K562 (cell line): ENCODE results near the gene CDC14B. TPM values are rescaled to one million over a fixed set of nuclear protein-coding genes. Genes with fewer than 3 reads are reported as not detected.

Experiments used
- ATAC-seq: fragments of 200-7000 bp; cut with Tn5 transposase; 3 replicates; pipeline ENCODE4 v1.9.1; 2020; ENCODE audit warnings: moderate library complexity
- BruUV-seq: library from RNA; stranded (reverse); fragments of 400-500 nt; replicated peaks from 2 replicates; lab custom pipeline; 2021; lab: Mats Ljungman, UMichigan
- CTCF ChIA-PET: fragments of 300-600 bp; formaldehyde crosslinking; extraction: SDS; loops from one replicate; lab custom pipeline; 2021; ENCODE audit warnings: low intra/inter-chr PET ratio; lab: Yijun Ruan, JAX
- POLR2A ChIA-PET: fragments of 300-600, 350-650 bp; sonication (Branson Sonifier 250); formaldehyde crosslinking; extraction: SDS; loops from one replicate; lab custom pipeline; 2021; ENCODE audit warnings: antibody characterized with exemption, inconsistent platforms; lab: Yijun Ruan, JAX
- DNase-seq, 4 experiments: peaks; one replicate each; pipeline versions ENCODE4 v3.0.0 to v3.0.0-alpha.2; 2011 to 2018; ENCODE audit warnings: low spot score in 3 of 4, mixed read lengths in 3 of 4; ENCODE audit errors: extremely low read depth in 1 of 4
- FAIRE-seq: peaks from 2 replicates; lab custom pipeline; 2011; peaks lifted over from hg19 to GRCh38; lab: Jason Lieb, UNC
- H2AFZ ChIP-seq: 2 replicates; pipeline ENCODE4 v1.6.0; 2011; ENCODE audit warnings: low read depth, low read length, control low read depth, inconsistent platforms
- H3K27ac ChIP-seq: fragments of 200-600 bp; 3 replicates; pipeline ENCODE4 v1.8.0; 2011; ENCODE audit warnings: low read depth, mild to moderate bottlenecking, control low read depth, inconsistent platforms, low read length, moderate library complexity, mixed read lengths; ENCODE audit errors: extremely low read depth
- H3K27me3 ChIP-seq, 2 experiments: fragments of 300-600 bp in 1 of 2; 2 replicates in 1 of 2; 3 replicates in 1 of 2; pipeline versions ENCODE4 v1.6.0 to v1.8.0; 2011; ENCODE audit warnings: inconsistent platforms in 2 of 2, low read length in 2 of 2, mild to moderate bottlenecking in 1 of 2, mixed read lengths in 1 of 2, moderate library complexity in 1 of 2; ENCODE audit not compliant: control insufficient read depth in 2 of 2, insufficient read depth in 2 of 2
- H3K36me3 ChIP-seq: fragments of 300-600 bp; 3 replicates; pipeline ENCODE4 v1.8.0; 2011; ENCODE audit warnings: mild to moderate bottlenecking, low read length, inconsistent platforms; ENCODE audit not compliant: control insufficient read depth, insufficient read depth
- H3K4me1 ChIP-seq, 2 experiments: fragments of 200-600 bp in 1 of 2; replicated peaks in 1 of 2; 2 replicates in 1 of 2; 3 replicates in 1 of 2; pipeline versions ENCODE4 v1.5.1 to v1.8.0; 2011; ENCODE audit warnings: inconsistent platforms in 2 of 2, low read length in 2 of 2, mild to moderate bottlenecking in 1 of 2, mixed read lengths in 1 of 2, moderate library complexity in 1 of 2; ENCODE audit not compliant: control insufficient read depth in 2 of 2, insufficient read depth in 2 of 2
- H3K4me2 ChIP-seq: 2 replicates; pipeline ENCODE4 v1.6.1; 2011; ENCODE audit warnings: low read length, control low read depth, inconsistent platforms, mixed read lengths; ENCODE audit not compliant: insufficient read depth
- H3K4me3 ChIP-seq: fragments of 200-600 bp; sonication (generic), shearing (Covaris generic); 2 replicates; pipeline ENCODE4 v1.5.1; 2016; ENCODE audit warnings: control low read depth, inconsistent platforms
- H3K79me2 ChIP-seq: fragments of 200-600 bp; 3 replicates; pipeline ENCODE4 v1.8.0; 2011; ENCODE audit warnings: low read length, inconsistent platforms; ENCODE audit not compliant: control insufficient read depth, insufficient read depth
- H3K9ac ChIP-seq, 2 experiments: 2 replicates each; pipeline versions ENCODE4 v1.6.0 to v1.6.1; 2011; ENCODE audit warnings: low read depth in 2 of 2, low read length in 2 of 2, control low read depth in 1 of 2, inconsistent platforms in 1 of 2, mild to moderate bottlenecking in 1 of 2, mixed read lengths in 1 of 2; ENCODE audit not compliant: insufficient read depth in 1 of 2
- H3K9me1 ChIP-seq: one replicate; pipeline ENCODE4 v1.6.0; 2011; ENCODE audit warnings: inconsistent platforms, mild to moderate bottlenecking, low read length, moderate library complexity; ENCODE audit not compliant: control insufficient read depth, insufficient read depth
- H3K9me3 ChIP-seq: replicated peaks from 2 replicates; pipeline ENCODE4 v1.5.1; 2011; ENCODE audit warnings: low read depth, low read length, inconsistent platforms; ENCODE audit not compliant: control insufficient read depth, insufficient read depth
- H4K20me1 ChIP-seq: replicated peaks from 2 replicates; pipeline ENCODE4 v1.6.1; 2011; ENCODE audit warnings: low read length, inconsistent platforms, mixed read lengths; ENCODE audit not compliant: control insufficient read depth, insufficient read depth
- C11orf30 ChIP-seq: fragments of 450-650 bp; IDR thresholded peaks from 2 replicates; pipeline ENCODE4 v1.6.1; 2016; ENCODE audit warnings: low read depth, mild to moderate bottlenecking
- RBFOX2 ChIP-seq: fragments of 200-400 bp; formaldehyde crosslinking; IDR thresholded peaks from 2 replicates; pipeline ENCODE4 v1.6.1; 2017; ENCODE audit warnings: low read depth, mild to moderate bottlenecking, low read length, moderate library complexity
- RBM22 ChIP-seq: fragments of 200-400 bp; formaldehyde crosslinking; IDR thresholded peaks from 2 replicates; pipeline ENCODE4 v1.6.1; 2018; ENCODE audit warnings: low read length, low read depth; ENCODE audit not compliant: poor library complexity, severe bottlenecking
- SETDB1 ChIP-seq: IDR thresholded peaks from one replicate; pipeline ENCODE4 v1.6.1; 2012; ENCODE audit warnings: low read length, control low read depth, inconsistent platforms
- ZNF217 ChIP-seq: sonication (generic); formaldehyde crosslinking; IDR thresholded peaks from 2 replicates; pipeline ENCODE4 v1.8.0; 2022; ENCODE audit warnings: mild to moderate bottlenecking, missing genetic modification reagents
- ZNF592 ChIP-seq: fragments of 450-650 bp; IDR thresholded peaks from 2 replicates; pipeline ENCODE4 v1.6.1; 2017; ENCODE audit warnings: antibody characterized with exemption, mild to moderate bottlenecking
- WGBS: fragments of 100-300 bp; shearing (Covaris generic); methylation state at CpG from one replicate; pipeline ENCODE4 v1.1.6; 2016; ENCODE audit warnings: low coverage, mixed read lengths; ENCODE audit not compliant: insufficient coverage; ENCODE audit errors: missing lambda C conversion rate; 5-methylcytosine and 5-hydroxymethylcytosine counted together
- in situ Hi-C: fragments of 300-500 bp; cut with MboI; formaldehyde crosslinking; loops from 4 replicates; pipeline ENCODE4 v1.15.0; 2018; ENCODE audit warnings: inconsistent platforms, mixed read lengths
- intact Hi-C: fragments of 100-400 bp; cut with micrococcal nuclease; formaldehyde crosslinking; loops from 2 replicates; pipeline ENCODE4 v1.14.2; 2022
- polyA plus RNA-seq, 8 experiments: library from polyadenylated mRNA; depleted of rRNA in 4 of 8; stranded (reverse) in 5 of 8; unstranded in 3 of 8; fragments of >200 nt; fragmentation: Nextera tagmentation in 2 of 8; fragmentation: Illumina TruSeq in 1 of 8; extraction: Ambion mirVana in 2 of 8; extraction: Trizol in 1 of 8; gene quantifications; 2 replicates each; pipeline versions ENCODE4 v1.2.1 to v1.2.3, GENCODE V29; 2011 to 2014; ENCODE audit warnings: inconsistent platforms in 1 of 8, missing spikeins in 1 of 8
- total RNA-seq, 7 experiments: library from RNA; depleted of rRNA in 6 of 7; stranded (reverse); fragments of >200 nt in 6 of 7; fragmentation: Illumina TruSeq in 2 of 7; extraction: Trizol in 2 of 7; gene quantifications; 2 replicates each; pipeline versions ENCODE4 v1.2.1 to v1.2.3, GENCODE V29; 2011 to 2021; ENCODE audit warnings: low replicate concordance in 1 of 7
- TF ChIP-seq, protein P1 (sequence below): sonication (generic); formaldehyde crosslinking; IDR thresholded peaks from 2 replicates; pipeline ENCODE4 v1.8.0; 2023; ENCODE audit warnings: mild to moderate bottlenecking, missing genetic modification reagents
- TF ChIP-seq, protein P2 (sequence below): sonication (generic); formaldehyde crosslinking; IDR thresholded peaks from 2 replicates; pipeline ENCODE4 v1.8.1; 2023; ENCODE audit warnings: mild to moderate bottlenecking, missing genetic modification reagents

The CDC14B gene
- total and polyA plus RNA-seq, 9 of the 15 experiments (the other 6 are each of a cell fraction or from before 2014, with no cell fraction given) = 1.4 to 6.0 (median 3.8) TPM

DNA sequence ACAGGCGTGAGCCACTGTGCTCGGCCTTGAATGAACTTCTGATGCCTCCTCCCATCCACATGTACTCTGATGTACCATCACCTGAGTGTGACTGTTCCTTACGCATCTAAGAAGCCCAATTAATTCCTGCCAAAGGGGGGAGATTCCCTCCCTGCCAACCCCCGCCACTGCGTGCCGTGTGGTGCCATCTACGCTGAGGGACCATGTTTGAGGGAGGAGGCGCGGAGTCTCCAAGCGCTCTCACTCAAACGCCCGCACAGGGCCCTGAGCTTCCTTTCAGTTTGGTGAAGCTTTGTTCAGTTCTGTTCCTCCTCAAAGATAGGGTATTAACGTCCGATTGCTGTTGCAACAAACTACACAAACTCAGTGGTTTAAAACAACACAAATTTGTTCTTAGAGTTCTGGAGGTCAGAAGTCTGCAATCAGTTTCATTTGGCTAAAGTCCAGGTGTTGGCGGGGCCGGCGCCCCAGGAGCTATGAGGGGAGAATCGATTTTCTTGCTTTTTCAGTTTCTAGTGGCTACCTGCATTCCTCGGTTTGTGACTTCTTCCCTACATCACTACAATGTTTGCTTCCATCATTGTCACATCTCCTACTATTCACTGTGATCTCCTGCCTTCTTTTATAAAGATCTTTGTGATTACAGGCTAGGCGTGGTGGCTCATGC, 49.4 kb upstream of the CDC14B start (continued):
- no peak for TF ChIP-seq SETDB1
- TF ChIP-seq, protein P1, sequence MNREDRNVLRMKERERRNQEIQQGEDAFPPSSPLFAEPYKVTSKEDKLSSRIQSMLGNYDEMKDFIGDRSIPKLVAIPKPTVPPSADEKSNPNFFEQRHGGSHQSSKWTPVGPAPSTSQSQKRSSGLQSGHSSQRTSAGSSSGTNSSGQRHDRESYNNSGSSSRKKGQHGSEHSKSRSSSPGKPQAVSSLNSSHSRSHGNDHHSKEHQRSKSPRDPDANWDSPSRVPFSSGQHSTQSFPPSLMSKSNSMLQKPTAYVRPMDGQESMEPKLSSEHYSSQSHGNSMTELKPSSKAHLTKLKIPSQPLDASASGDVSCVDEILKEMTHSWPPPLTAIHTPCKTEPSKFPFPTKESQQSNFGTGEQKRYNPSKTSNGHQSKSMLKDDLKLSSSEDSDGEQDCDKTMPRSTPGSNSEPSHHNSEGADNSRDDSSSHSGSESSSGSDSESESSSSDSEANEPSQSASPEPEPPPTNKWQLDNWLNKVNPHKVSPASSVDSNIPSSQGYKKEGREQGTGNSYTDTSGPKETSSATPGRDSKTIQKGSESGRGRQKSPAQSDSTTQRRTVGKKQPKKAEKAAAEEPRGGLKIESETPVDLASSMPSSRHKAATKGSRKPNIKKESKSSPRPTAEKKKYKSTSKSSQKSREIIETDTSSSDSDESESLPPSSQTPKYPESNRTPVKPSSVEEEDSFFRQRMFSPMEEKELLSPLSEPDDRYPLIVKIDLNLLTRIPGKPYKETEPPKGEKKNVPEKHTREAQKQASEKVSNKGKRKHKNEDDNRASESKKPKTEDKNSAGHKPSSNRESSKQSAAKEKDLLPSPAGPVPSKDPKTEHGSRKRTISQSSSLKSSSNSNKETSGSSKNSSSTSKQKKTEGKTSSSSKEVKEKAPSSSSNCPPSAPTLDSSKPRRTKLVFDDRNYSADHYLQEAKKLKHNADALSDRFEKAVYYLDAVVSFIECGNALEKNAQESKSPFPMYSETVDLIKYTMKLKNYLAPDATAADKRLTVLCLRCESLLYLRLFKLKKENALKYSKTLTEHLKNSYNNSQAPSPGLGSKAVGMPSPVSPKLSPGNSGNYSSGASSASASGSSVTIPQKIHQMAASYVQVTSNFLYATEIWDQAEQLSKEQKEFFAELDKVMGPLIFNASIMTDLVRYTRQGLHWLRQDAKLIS = no peak

GRCh38 chr9:96667363-96667728, 47.7 kb upstream of the CDC14B start:
- DNase-seq (no peak), FAIRE-seq (no peak), ATAC-seq (no peak)
- in situ Hi-C loops (loop anchor here (10.0 to 25.0 kb wide), 2 partner anchors 230 to 333 kb away; no protein-coding TSS in a partner anchor), intact Hi-C loops (loop anchor here (1.0 to 10.0 kb wide), 3 partner anchors 225 to 433 kb away; no protein-coding TSS in a partner anchor)
- BruUV-seq = no TSS peak
- Histone ChIP-seq H3K4me1 (peaks cover 0 to 4% of the 10 kb centered on the region in 2 experiments; a peak in 1 of 5 replicates), H3K9ac (no peak overlapping the region), H3K4me2 (no peak overlapping the region), H3K9me1 (no peaks in the 10 kb centered on the region), H3K9me3 (0 out of 2 replicates have a peak, but pooled peaks cover 2% of the 10 kb centered on the region), H2AFZ (no peak overlapping the region), H3K79me2 (no peaks in the 10 kb centered on the region), H3K36me3 (no peaks in the 10 kb centered on the region), H3K4me3 (no peak overlapping the region), H4K20me1 (no peaks in the 10 kb centered on the region), H3K27ac (no peak overlapping the region), H3K27me3 (no peaks in the 10 kb centered on the region)
- ChIA-PET POLR2A (interaction anchor here (1.5 to 1.6 kb wide), 2 partner anchors 12 to 112 kb away, joined by 4 to 5 read pairs; partner anchors contain the start of gene PRXL2C), CTCF (interaction anchor here (1.1 to 1.5 kb wide), 3 partner anchors 226 to 435 kb away, joined by 3 to 11 read pairs (median 4); no protein-coding TSS in a partner anchor)
- WGBS = 52% methylated on average over 2 of the region's 2 CpGs
- no peak for TF ChIP-seq ZNF592
- no peak for TF ChIP-seq RBM22
- no peak for TF ChIP-seq RBFOX2
- TF ChIP-seq ZNF217 (CRISPR knock-in tag) = no peak
- TF ChIP-seq C11orf30 = no peak
- TF ChIP-seq, protein P2, sequence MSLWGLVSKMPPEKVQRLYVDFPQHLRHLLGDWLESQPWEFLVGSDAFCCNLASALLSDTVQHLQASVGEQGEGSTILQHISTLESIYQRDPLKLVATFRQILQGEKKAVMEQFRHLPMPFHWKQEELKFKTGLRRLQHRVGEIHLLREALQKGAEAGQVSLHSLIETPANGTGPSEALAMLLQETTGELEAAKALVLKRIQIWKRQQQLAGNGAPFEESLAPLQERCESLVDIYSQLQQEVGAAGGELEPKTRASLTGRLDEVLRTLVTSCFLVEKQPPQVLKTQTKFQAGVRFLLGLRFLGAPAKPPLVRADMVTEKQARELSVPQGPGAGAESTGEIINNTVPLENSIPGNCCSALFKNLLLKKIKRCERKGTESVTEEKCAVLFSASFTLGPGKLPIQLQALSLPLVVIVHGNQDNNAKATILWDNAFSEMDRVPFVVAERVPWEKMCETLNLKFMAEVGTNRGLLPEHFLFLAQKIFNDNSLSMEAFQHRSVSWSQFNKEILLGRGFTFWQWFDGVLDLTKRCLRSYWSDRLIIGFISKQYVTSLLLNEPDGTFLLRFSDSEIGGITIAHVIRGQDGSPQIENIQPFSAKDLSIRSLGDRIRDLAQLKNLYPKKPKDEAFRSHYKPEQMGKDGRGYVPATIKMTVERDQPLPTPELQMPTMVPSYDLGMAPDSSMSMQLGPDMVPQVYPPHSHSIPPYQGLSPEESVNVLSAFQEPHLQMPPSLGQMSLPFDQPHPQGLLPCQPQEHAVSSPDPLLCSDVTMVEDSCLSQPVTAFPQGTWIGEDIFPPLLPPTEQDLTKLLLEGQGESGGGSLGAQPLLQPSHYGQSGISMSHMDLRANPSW (CRISPR knock-in tag) = no peak
